SKM-1 treated with dmso at 0.1 percent for 144 hours (cell line): ENCODE results near the gene IHH.

Experiments used
- DNase-seq: peaks from one replicate; lab custom pipeline; 2025; ENCODE audit not compliant: unreplicated experiment; lab: John Stamatoyannopoulos, UW

IHH gene

GRCh38 chr2:219060821-219061791 lies at the start of gene IHH:
Gene IHH (minus strand): TSS chr2:219060921. CDS start chr2:219060467, 454 bp downstream.
- no peak for DNase-seq

- peak; percentile 62 for DNase-seq
Observed at GRCh38 chr2:219109471-219109870, 48.8 kb upstream of the IHH start.

- DNase-seq: no peak
Observed at GRCh38 chr2:219107758-219108157, 47.0 kb upstream of the IHH start.

- DNase-seq: no peak
Observed at GRCh38 chr2:219106251-219106650, 45.5 kb upstream of the IHH start.

- peak; percentile 54 for DNase-seq
Observed at GRCh38 chr2:219104107-219105035, 43.6 kb upstream of the IHH start.

GRCh38 chr2:219099329-219099728 lies 38.6 kb upstream of the IHH start:
- no peak for DNase-seq

GRCh38 chr2:219095406-219095935 lies 34.8 kb upstream of the IHH start:
- DNase-seq: no peak

- DNase-seq: no peak
Observed at GRCh38 chr2:219094171-219094570, 33.5 kb upstream of the IHH start.

- DNase-seq: no peak
Observed at GRCh38 chr2:219090436-219091299, 29.9 kb upstream of the IHH start.

- DNase-seq: no peak
Observed at GRCh38 chr2:219089330-219089729, 28.6 kb upstream of the IHH start.

- no peak for DNase-seq
Observed at GRCh38 chr2:219087848-219088247, 27.1 kb upstream of the IHH start.

GRCh38 chr2:219087361-219087760 lies 26.6 kb upstream of the IHH start:
- DNase-seq: no peak

GRCh38 chr2:219086196-219086595 lies 25.5 kb upstream of the IHH start:
- DNase-seq: peak; percentile 37

- DNase-seq: no peak
Observed at GRCh38 chr2:219084791-219085190, 24.1 kb upstream of the IHH start.

- DNase-seq: no peak
Observed at GRCh38 chr2:219082332-219082958, 21.7 kb upstream of the IHH start.

GRCh38 chr2:219081701-219082331 lies 21.1 kb upstream of the IHH start:
- peak; percentile 54 for DNase-seq

- DNase-seq: no peak
Observed at GRCh38 chr2:219081096-219081495, 20.4 kb upstream of the IHH start.

- DNase-seq: no peak
Observed at GRCh38 chr2:219079417-219079816, 18.7 kb upstream of the IHH start.

GRCh38 chr2:219078951-219079350 lies 18.2 kb upstream of the IHH start:
- DNase-seq: no peak
